Measurements from ENCODE around the gene FKRP.

FKRP gene

GRCh38 chr19:46719629-46720502, 26.0 kb upstream of the FKRP start:
- DNase-seq (ENCODE audit: low spot score): no peak

GRCh38 chr19:46720503-46721239, 25.2 kb upstream of the FKRP start:
- no peak for DNase-seq (ENCODE audit: low spot score)

- DNase-seq (ENCODE audit: low spot score): no peak
Measured at GRCh38 chr19:46721269-46722003, 24.4 kb upstream of the FKRP start.

GRCh38 chr19:46722004-46722380, 23.9 kb upstream of the FKRP start:
- DNase-seq (ENCODE audit: low spot score): no peak

GRCh38 chr19:46722421-46723022, 23.3 kb upstream of the FKRP start:
- no peak for DNase-seq (ENCODE audit: low spot score)

GRCh38 chr19:46723023-46723461, 22.8 kb upstream of the FKRP start:
- no peak for DNase-seq (ENCODE audit: low spot score)

GRCh38 chr19:46723471-46723870, 22.4 kb upstream of the FKRP start:
- no peak for DNase-seq (ENCODE audit: low spot score)

- DNase-seq (ENCODE audit: low spot score): no peak
Measured at GRCh38 chr19:46724468-46724867, 21.4 kb upstream of the FKRP start.

GRCh38 chr19:46725036-46725820, 20.6 kb upstream of the FKRP start:
- DNase-seq (ENCODE audit: low spot score): no peak

- DNase-seq (ENCODE audit: low spot score): no peak
Measured at GRCh38 chr19:46725859-46726393, 19.9 kb upstream of the FKRP start.

- DNase-seq (ENCODE audit: low spot score): no peak
Measured at GRCh38 chr19:46726551-46726950, 19.3 kb upstream of the FKRP start.

GRCh38 chr19:46726971-46727501, 18.8 kb upstream of the FKRP start:
- DNase-seq (ENCODE audit: low spot score): no peak

GRCh38 chr19:46727757-46728156, 18.1 kb upstream of the FKRP start:
- DNase-seq (ENCODE audit: low spot score): no peak

GRCh38 chr19:46728208-46728607, 17.6 kb upstream of the FKRP start:
- peak; percentile 78 for DNase-seq (ENCODE audit: low spot score)

GRCh38 chr19:46728693-46729339, 17.0 kb upstream of the FKRP start:
- DNase-seq (ENCODE audit: low spot score): peak; percentile 90

- no peak for DNase-seq (ENCODE audit: low spot score)
Measured at GRCh38 chr19:46729696-46730095, 16.2 kb upstream of the FKRP start.

GRCh38 chr19:46730187-46730586, 15.7 kb upstream of the FKRP start:
- DNase-seq (ENCODE audit: low spot score): no peak

GRCh38 chr19:46730595-46730994, 15.3 kb upstream of the FKRP start:
- DNase-seq (ENCODE audit: low spot score): no peak

- DNase-seq (ENCODE audit: low spot score): peak; percentile 91
Measured at GRCh38 chr19:46731007-46731501, 14.8 kb upstream of the FKRP start.

- no peak for DNase-seq (ENCODE audit: low spot score)
Measured at GRCh38 chr19:46731584-46731983, 14.3 kb upstream of the FKRP start.

Data from kidney capillary endothelial cell (primary cell).